A673 (cell line): ENCODE measurements around the gene B2M.

ENCODE experiments used
- CTCF ChIP-seq: fragments of 300-800, 200-600 bp; sonication (generic); conservative IDR thresholded peaks from 2 replicates; pipeline ENCODE4 v1.5.1; 2017; ENCODE audit warnings: low read depth, mild to moderate bottlenecking, antibody characterized with exemption, low read length, moderate library complexity, mixed read lengths
- EZH2 ChIP-seq: fragments of 200-600 bp; sonication (generic); IDR thresholded peaks from 2 replicates; pipeline ENCODE4 v1.6.1; 2017; ENCODE audit warnings: borderline replicate concordance, low read depth, mild to moderate bottlenecking, mixed read lengths, antibody characterized with exemption, low read length; ENCODE audit not compliant: poor library complexity, severe bottlenecking

DNA sequence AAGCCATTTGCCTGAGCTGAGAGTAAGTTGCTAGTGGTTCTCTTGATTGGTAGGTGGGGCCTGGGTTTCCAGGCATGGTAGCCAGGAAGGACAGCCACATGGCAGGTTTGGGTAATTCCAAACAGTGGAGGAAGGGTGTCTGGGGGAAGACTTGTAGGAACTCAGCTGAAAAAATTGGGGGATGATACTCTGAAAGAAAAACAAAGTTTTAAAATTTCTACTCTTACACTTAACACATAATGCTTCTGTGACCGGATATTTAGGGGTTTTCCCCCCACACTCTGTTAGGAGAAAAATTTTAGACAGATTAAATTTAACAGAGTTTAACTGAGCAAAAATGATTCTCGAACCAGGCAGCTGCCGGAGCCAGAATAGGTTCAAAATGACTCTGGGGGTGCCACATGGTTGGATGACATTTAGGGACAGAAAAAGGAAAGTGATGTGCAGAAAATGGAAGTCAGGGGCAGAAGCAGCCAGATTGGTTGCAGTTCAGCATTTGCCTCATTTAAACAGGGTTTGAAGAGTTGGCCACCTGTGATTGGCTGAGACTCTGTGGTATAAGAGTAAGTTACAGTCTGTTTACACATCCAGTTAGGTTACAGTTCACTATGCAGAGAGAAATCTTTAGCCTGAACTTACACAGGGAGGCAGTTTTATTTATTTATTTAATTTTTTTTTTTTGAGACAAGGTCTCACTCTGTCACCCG, 8.1 kb downstream of the B2M start:
- TF ChIP-seq EZH2 (no peak), CTCF (no peak)
